ENCODE data around the gene NCK1.

- TF ChIP-seq CTCF (IDR thresholded peaks at IDR 0.05; ENCODE audit: insufficient read depth, low read length) (no peak), GABPA (IDR thresholded peaks at IDR 0.05; ENCODE audit: low read depth) (no peak), POLR2AphosphoS5 (IDR thresholded peaks at IDR 0.05; ENCODE audit: low read depth) (no peak)
- TF ChIP-seq, protein P1, sequence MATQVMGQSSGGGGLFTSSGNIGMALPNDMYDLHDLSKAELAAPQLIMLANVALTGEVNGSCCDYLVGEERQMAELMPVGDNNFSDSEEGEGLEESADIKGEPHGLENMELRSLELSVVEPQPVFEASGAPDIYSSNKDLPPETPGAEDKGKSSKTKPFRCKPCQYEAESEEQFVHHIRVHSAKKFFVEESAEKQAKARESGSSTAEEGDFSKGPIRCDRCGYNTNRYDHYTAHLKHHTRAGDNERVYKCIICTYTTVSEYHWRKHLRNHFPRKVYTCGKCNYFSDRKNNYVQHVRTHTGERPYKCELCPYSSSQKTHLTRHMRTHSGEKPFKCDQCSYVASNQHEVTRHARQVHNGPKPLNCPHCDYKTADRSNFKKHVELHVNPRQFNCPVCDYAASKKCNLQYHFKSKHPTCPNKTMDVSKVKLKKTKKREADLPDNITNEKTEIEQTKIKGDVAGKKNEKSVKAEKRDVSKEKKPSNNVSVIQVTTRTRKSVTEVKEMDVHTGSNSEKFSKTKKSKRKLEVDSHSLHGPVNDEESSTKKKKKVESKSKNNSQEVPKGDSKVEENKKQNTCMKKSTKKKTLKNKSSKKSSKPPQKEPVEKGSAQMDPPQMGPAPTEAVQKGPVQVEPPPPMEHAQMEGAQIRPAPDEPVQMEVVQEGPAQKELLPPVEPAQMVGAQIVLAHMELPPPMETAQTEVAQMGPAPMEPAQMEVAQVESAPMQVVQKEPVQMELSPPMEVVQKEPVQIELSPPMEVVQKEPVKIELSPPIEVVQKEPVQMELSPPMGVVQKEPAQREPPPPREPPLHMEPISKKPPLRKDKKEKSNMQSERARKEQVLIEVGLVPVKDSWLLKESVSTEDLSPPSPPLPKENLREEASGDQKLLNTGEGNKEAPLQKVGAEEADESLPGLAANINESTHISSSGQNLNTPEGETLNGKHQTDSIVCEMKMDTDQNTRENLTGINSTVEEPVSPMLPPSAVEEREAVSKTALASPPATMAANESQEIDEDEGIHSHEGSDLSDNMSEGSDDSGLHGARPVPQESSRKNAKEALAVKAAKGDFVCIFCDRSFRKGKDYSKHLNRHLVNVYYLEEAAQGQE (IDR thresholded peaks at IDR 0.05; ENCODE audit: insufficient replicate concordance, low read depth): no peak
Observed at GRCh38 chr3:136920904-136921611, 59.0 kb downstream of the NCK1 start.
